Activated naive CD4-positive, alpha-beta T cell treated with anti-CD3 and anti-CD28 coated beads, Interleukin-2, amount 10 ng/mL, durations not matched to agents 7 days and 5 days (primary cell): Measurements from ENCODE around the gene ARPIN.
"Not testable (repeated sequence)": the region's sequence is repeated elsewhere in the genome, so short reads cannot be mapped to it uniquely, and the experiment has no call there.

Source experiments
- CTCF ChIA-PET: fragments of 350-600 bp; sonication (Branson Sonifier 250); formaldehyde crosslinking; loops from one replicate; lab custom pipeline; 2021; ENCODE audit warnings: antibody characterized with exemption; lab: Charles Lee
- DNase-seq: peaks from one replicate; pipeline ENCODE4 v3.0.0-alpha.2; 2020
- H3K27ac Mint-ChIP-seq: one replicate; pipeline ENCODE4 v1.8.0; 2021; ENCODE audit warnings: mild to moderate bottlenecking, moderate library complexity, mixed read lengths
- H3K27me3 Mint-ChIP-seq: one replicate; pipeline ENCODE4 v1.8.0; 2021; ENCODE audit warnings: mild to moderate bottlenecking, mixed read lengths
- H3K36me3 Mint-ChIP-seq: one replicate; pipeline ENCODE4 v1.8.0; 2021; ENCODE audit warnings: mixed read lengths
- H3K4me1 Mint-ChIP-seq: one replicate; pipeline ENCODE4 v1.8.0; 2021; ENCODE audit warnings: mixed read lengths
- H3K4me3 Mint-ChIP-seq: one replicate; pipeline ENCODE4 v1.8.0; 2021; ENCODE audit warnings: mild to moderate bottlenecking, moderate library complexity, mixed read lengths
- H3K9me3 Mint-ChIP-seq: one replicate; pipeline ENCODE4 v1.8.0; 2021; ENCODE audit warnings: mixed read lengths

Gene ARPIN

DNA sequence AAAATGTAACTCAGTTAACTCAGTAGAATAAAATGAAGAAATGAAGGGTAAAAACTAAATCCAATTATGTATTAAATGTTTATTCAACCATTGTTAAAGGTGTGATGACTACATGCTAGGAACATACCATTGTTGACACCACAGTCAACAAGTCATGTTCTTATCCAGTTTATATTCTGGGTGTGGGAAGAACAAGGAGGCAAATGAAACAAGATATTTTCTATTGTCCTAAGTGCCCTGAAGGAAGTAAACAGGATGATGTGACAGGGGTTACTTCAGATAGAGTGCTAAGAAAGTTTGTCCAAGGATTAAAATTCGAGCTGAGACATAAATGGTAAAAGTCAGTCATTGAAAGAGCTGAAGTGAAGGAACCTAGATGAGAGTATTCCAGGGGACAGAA is 32.0 kb downstream of the ARPIN start:
- Mint-ChIP-seq H3K9me3 (no peaks in the 10 kb centered on the region), H3K36me3 (peaks cover 20% of the 10 kb centered on the region), H3K4me1 (no peaks in the 10 kb centered on the region), H3K27me3 (no peaks in the 10 kb centered on the region), H3K4me3 (no peak overlapping the region), H3K27ac (no peak overlapping the region)
- CTCF ChIA-PET, result no interaction called here
- DNase-seq, result no peak

DNA sequence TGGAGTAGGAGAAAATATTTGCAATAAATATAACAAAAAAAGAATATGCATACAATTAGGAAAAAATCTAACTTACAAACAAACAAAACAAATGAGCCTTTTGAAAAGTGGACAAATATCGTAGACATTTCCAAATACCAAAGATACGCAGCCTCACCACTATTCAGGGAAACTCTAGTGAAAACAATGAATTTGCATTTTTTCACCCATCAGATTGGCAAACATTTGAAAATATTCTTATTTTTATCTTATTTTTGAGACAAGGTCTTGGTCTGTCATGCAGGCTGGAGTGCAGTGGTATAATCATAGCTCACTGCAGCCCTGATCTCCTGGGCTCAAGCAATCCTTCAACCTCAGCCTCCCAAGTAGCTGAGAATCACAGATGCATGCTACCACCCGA is 34.4 kb downstream of the ARPIN start:
- Mint-ChIP-seq H3K4me3 (no peak overlapping the region), H3K27ac (no peak overlapping the region), H3K27me3 (no peaks in the 10 kb centered on the region), H3K4me1 (peaks cover 6% of the 10 kb centered on the region), H3K9me3 (no peaks in the 10 kb centered on the region), H3K36me3 (peaks cover 19% of the 10 kb centered on the region)
- no peak for DNase-seq
- CTCF ChIA-PET, result interaction anchor here (5.5 kb wide), 1 partner anchor 117 kb away, joined by 120 read pairs; no protein-coding TSS in a partner anchor

DNA sequence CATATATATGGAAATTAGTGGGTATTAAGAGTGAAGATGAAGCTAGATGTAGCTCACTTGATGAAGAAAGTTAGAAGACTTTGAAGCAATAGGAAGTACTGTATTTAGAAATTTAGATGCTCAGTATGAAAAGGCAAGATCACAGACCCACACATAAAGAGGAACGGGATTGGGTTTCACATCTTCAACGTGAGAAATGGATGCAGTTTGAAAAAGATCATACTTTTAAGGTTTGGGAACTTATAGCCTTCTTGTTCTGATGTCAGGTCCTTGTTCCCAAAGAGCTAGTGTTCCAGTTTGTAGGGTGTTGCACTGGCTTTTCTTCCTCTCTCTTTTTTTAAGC is 35.7 kb downstream of the ARPIN start:
- Mint-ChIP-seq H3K36me3 (peaks cover 19% of the 10 kb centered on the region), H3K4me3 (no peak overlapping the region)
- CTCF ChIA-PET, result interaction anchor here (0.7 to 5.5 kb wide), 8 partner anchors 11 to 194 kb away, joined by 3 to 120 read pairs (median 5); partner anchors contain the start of gene MESP1

DNA sequence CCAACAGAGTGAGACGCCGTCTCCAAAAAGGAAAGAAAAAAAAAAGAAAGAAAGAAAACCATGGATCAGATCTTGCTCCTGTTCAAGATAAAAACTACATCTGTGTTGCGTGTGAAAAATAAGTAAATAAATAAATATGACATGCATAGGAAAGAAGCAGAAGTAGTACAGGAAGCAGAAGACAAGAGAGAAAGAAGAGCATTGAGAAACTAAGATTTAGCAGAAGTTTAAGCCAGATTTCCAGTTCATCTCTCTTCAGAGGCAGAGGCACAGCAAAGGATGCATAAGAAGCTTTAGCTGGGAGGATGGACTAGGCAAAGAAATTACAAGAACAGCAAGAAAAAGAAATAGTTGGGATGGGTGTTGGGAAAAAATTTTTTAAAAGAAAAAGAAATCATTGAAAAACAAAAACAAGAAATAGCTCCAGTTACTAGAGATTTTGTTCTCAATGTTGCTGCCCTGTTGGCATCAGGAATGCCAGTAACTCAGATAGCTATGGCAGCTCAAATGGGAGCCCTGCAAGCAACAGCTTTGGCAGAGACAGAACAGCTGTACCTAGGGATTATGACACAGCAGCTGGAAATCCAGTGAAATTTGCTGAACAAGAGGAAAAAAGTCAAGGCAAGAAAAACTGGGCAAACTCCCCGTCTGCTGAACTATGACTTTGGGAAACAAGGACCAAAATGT is 36.2 kb downstream of the ARPIN start:
- Mint-ChIP-seq H3K27me3 (no peaks in the 10 kb centered on the region), H3K9me3 (no peaks in the 10 kb centered on the region), H3K4me3 (no peak overlapping the region), H3K27ac (peak overlapping the region; percentile 47), H3K4me1 (peaks cover 6% of the 10 kb centered on the region), H3K36me3 (peaks cover 19% of the 10 kb centered on the region)
- no peak for DNase-seq
- CTCF ChIA-PET, result interaction anchor here (0.7 to 5.5 kb wide), 8 partner anchors 10 to 195 kb away, joined by 3 to 120 read pairs (median 5); partner anchors contain the start of gene MESP1

More for the DNA sequence above, 35.7 kb downstream of the ARPIN start:
- no peaks in the 10 kb centered on the region for H3K27me3 Mint-ChIP-seq
- H3K4me1 Mint-ChIP-seq, result peaks cover 6% of the 10 kb centered on the region
- H3K27ac Mint-ChIP-seq, result no peak overlapping the region
- no peaks in the 10 kb centered on the region for H3K9me3 Mint-ChIP-seq
- no peak for DNase-seq

DNA sequence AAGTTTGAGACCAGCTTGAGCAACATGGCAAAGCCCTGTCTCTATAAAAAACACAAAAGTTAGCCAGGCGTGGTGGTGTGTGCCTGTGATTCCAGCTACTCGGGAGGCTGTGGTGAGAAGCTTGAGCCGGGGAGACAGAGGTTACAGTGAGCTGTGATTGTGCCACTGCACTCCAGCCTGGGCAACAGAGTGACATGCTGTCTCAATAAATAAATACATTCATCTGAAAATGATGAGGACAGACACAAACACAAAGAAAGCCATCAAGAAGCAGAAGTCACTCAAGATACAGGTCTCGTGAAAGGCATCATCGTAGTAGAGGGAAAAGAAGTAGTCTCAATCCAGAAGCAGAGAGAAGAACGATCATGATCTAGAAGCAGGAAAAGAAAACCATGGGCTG is 37.0 kb downstream of the ARPIN start:
- H3K4me1 Mint-ChIP-seq, result peaks cover 6% of the 10 kb centered on the region
- CTCF ChIA-PET, result interaction anchor here (1.2 to 5.5 kb wide), 10 partner anchors 12 to 135 kb away, joined by 3 to 120 read pairs (median 10); partner anchors contain the start of gene MESP1
- no peak overlapping the region for H3K4me3 Mint-ChIP-seq
- H3K27me3 Mint-ChIP-seq, result no peaks in the 10 kb centered on the region
- H3K27ac Mint-ChIP-seq, result no peak overlapping the region
- H3K9me3 Mint-ChIP-seq, result no peaks in the 10 kb centered on the region
- peaks cover 19% of the 10 kb centered on the region for H3K36me3 Mint-ChIP-seq
- DNase-seq, result no peak

DNA sequence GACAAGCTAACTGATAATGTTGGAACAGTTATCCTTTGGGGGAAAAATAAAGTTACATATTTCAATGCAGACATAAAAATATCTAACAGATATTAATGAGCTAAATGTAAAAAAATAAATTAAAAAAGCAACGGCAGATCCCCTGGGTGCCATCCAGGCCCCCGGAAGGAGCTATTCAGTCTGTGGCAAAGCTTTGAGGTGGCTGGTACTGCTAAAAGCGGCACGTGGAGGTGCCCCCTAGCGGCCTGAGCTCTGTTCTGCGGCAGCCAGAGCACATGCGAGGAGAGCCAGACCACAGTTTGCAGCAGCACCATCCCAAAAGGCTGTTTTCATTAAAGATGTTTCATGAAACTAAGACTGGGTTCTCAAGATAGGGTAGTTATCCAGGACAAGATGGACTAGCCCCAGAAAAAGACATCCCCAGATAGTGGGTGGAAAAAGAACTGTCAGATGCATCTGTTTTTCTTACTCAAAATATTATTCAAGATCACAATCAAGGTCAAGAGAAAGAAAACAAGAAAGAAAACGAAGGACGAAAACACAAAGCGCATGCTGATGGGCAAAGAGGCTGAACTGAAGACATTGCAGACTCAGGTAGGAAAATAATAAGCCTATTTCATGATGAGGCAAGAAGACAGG is 37.7 kb downstream of the ARPIN start:
- peaks cover 6% of the 10 kb centered on the region for H3K4me1 Mint-ChIP-seq
- H3K9me3 Mint-ChIP-seq, result no peaks in the 10 kb centered on the region

DNA sequence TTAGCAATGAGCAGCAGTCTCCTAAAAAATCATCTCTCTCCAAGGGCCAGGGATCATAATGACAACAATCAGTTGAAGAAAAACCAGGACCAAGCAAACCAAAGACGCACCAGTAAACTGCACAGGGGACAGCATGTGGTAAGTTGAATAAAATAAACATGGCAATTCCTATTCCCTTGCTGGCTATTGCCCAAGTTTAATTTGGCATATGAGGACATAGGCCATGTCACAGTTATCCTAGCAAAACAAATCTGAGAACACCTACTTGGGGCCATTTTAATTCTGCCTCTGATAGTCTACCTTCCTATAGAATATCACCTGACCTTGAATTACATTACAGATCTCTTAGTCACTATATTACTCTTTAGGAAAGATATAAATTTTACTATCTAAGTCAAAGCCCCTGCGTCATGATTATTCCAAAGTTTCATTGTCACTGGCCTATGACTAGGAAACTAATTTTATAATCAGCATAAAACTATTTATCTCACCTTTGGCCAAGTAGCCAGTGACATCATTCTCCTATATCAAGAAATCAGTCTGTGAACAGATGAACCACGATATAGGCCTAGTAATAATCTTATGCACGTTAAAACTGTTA is 42.0 kb downstream of the ARPIN start:
- no peaks in the 10 kb centered on the region for H3K9me3 Mint-ChIP-seq
- peaks cover 22% of the 10 kb centered on the region for H3K36me3 Mint-ChIP-seq
- no peak for DNase-seq
- H3K4me3 Mint-ChIP-seq, result no peak overlapping the region
- no peaks in the 10 kb centered on the region for H3K27me3 Mint-ChIP-seq
- H3K4me1 Mint-ChIP-seq, result peaks cover 6% of the 10 kb centered on the region
- CTCF ChIA-PET, result no interaction called here
- H3K27ac Mint-ChIP-seq, result no peak overlapping the region

More for the DNA sequence above, 37.7 kb downstream of the ARPIN start:
- Mint-ChIP-seq H3K4me3 (no peak overlapping the region), H3K27ac (no peak overlapping the region), H3K27me3 (no peaks in the 10 kb centered on the region), H3K36me3 (peaks cover 26% of the 10 kb centered on the region)
- DNase-seq, result peak; percentile 88
- CTCF ChIA-PET, result interaction anchor here (0.7 to 5.5 kb wide), 39 partner anchors 8 to 291 kb away, joined by 3 to 120 read pairs (median 5); partner anchors contain the start of genes AP3S2 and MESP1

DNA sequence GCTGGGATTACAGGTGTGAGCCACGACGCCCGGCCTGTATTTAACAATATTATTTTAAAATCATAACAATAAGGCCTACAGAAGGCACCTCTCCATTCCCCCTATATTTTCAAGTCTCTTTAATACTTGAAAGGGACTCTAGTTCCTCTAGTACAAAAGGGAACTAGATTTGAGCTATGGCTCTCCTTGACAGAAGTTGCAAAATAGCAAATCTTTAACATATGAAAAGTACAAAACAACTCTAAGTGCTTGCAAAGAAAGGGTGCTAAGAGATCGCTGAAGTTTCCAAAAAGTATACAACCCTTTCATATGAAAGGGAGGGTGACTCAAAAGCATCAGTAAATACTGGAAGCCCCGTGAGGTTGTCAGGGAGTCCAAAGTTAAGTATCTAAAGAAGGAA is 42.7 kb downstream of the ARPIN start:
- CTCF ChIA-PET, result no interaction called here
- Mint-ChIP-seq H3K27me3 (no peaks in the 10 kb centered on the region), H3K9me3 (no peaks in the 10 kb centered on the region), H3K27ac (no peak overlapping the region), H3K4me3 (no peak overlapping the region), H3K36me3 (peaks cover 21% of the 10 kb centered on the region), H3K4me1 (peaks cover 3% of the 10 kb centered on the region)
- no peak for DNase-seq

DNA sequence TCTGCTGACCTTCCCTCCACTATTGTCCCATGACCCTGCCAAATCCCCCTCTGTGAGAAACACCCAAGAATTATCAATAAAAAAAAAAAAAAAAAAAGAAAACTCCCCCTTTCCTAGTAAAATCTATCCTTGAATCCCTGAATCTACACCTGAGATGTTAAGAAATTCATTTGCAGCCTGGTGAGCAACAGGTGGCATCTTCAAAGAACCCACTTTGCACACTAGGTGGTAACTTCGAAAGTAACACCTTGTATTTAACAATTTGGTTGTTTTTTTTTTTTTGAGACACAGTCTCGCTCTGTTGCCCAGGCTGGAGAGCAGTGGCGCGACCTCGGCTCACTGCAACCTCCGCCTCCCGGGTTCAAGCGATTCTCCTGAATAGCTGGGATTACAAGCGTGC is 43.3 kb downstream of the ARPIN start:
- H3K27me3 Mint-ChIP-seq, H3K9me3 Mint-ChIP-seq, H3K27ac Mint-ChIP-seq, H3K4me1 Mint-ChIP-seq, CTCF ChIA-PET, DNase-seq, H3K4me3 Mint-ChIP-seq: not testable (repeated sequence)
- H3K36me3 Mint-ChIP-seq, result peaks cover 20% of the 10 kb centered on the region

DNA sequence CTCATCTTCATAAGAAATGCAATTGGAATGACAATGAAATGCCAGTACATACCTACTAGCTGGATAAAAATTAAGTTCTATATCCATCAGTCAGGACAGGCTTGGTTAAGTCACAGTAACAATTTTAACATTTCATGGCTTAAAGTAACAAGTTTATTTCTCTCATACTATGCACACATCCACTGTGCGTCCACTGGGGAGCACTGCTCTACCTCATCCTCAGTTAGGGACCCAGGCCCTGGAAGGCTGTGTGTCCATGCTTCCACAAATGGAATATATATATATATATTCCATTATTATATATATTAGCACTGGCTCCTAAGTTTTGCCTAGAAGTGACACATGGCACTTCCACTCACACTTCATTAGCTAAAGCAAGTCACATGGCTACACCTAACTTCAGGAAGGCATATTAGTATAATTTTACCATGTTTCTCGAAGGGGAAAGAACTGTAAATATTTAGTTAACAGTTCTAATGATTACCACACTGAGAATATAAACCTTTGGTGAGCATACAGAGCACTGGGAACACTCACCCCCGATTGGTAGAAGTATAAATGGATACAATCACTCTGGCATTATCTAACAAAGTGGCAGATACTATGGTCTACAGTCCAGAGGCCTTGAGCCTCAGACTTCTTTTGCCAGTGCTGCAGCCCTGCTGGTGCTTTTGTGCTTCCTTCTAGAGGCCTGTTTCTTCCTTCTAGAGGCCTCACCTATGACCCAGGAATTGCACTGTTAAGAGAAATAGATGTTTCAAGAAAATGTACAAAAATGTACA is 47.6 kb downstream of the ARPIN start:
- no peaks in the 10 kb centered on the region for H3K27me3 Mint-ChIP-seq
- CTCF ChIA-PET, result interaction anchor here (2.8 kb wide), 1 partner anchor 10 kb away, joined by 15 read pairs; no protein-coding TSS in a partner anchor

DNA sequence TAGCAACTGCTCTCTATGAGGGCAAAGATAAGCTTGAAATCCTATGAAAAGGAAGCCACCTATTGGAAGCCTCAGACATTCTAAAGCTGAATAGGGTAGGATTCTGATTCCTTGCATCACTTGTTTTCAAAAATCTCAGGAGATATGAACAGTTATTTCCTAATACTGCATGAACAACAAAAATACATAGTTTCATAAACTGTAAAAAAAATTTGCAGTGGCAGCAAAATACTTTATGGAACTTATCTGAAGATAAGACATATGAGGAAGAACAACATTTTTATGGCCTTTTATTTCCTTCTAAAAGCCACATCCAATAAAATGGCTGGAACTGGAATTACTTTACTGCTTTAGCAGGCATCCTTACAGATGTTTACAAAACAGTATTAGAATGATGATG is 48.8 kb downstream of the ARPIN start:
- Mint-ChIP-seq H3K27ac (no peak overlapping the region), H3K27me3 (no peaks in the 10 kb centered on the region), H3K4me3 (no peak overlapping the region), H3K9me3 (no peaks in the 10 kb centered on the region), H3K4me1 (peaks cover 9% of the 10 kb centered on the region), H3K36me3 (peaks cover 7% of the 10 kb centered on the region)
- no peak for DNase-seq
- CTCF ChIA-PET, result interaction anchor here (0.7 to 2.3 kb wide), 4 partner anchors 11 to 93 kb away, joined by 3 to 16 read pairs (median 3); no protein-coding TSS in a partner anchor

More for the DNA sequence above, 47.6 kb downstream of the ARPIN start:
- Mint-ChIP-seq H3K9me3 (no peaks in the 10 kb centered on the region), H3K4me3 (no peak overlapping the region), H3K4me1 (peaks cover 9% of the 10 kb centered on the region), H3K27ac (no peak overlapping the region), H3K36me3 (peaks cover 12% of the 10 kb centered on the region)
- no peak for DNase-seq

DNA sequence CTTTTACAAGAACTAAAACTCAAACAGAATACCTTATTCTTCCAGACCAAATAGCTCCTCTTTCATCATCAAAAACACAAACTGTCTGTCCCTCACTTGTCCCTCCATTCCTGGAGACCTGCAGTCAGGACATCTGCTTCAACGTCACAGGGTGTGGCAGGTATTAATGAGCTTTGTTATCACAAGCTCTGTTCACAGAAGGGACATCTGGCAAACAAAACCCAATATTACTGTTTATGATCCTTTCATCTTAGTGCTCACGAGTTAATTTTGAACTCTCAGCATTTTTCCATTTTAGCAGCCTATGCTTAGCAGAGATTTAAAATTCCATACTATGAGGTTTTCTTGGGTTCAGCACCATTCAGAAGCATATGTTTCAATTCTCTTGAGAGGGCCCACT is 51.9 kb downstream of the ARPIN start:
- CTCF ChIA-PET, result interaction anchor here (0.8 to 1.6 kb wide), 2 partner anchors 14 to 100 kb away, joined by 3 to 9 read pairs; no protein-coding TSS in a partner anchor
- Mint-ChIP-seq H3K27ac (no peak overlapping the region), H3K4me3 (no peak overlapping the region), H3K4me1 (peaks cover 9% of the 10 kb centered on the region), H3K36me3 (peaks cover 12% of the 10 kb centered on the region), H3K27me3 (no peaks in the 10 kb centered on the region), H3K9me3 (no peaks in the 10 kb centered on the region)
- no peak for DNase-seq

DNA sequence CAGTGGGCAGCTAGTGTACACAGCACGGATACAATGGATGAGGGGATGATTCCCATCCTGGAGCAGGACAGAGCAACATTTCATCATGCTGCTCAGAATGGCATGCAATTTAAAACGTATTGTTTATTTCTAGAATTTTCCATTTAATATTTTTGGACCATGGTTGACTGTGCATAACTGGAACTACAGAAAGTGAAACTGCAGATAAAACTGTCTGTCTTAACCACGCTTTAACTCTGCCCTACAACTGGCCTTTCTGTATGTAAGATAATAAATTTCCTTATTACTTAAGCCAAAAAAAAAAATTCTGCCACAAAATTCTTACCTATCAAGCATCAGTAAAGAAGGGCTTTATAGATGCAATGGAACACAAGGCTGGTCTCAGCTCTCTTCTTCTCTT is 52.3 kb downstream of the ARPIN start:
- Mint-ChIP-seq H3K27ac (no peak overlapping the region), H3K4me3 (no peak overlapping the region), H3K9me3 (no peaks in the 10 kb centered on the region), H3K4me1 (peaks cover 9% of the 10 kb centered on the region), H3K36me3 (peaks cover 10% of the 10 kb centered on the region), H3K27me3 (no peaks in the 10 kb centered on the region)
- DNase-seq, result no peak
- CTCF ChIA-PET, result interaction anchor here (1.6 kb wide), 1 partner anchor 14 kb away, joined by 9 read pairs; no protein-coding TSS in a partner anchor
